Measurements from ENCODE around the gene IFT43. TPM values are rescaled to one million over a fixed set of nuclear protein-coding genes. Genes with fewer than 3 reads are reported as not detected.
A peak's percentile ranks its signal among the peaks of the same experiment; 100 is the strongest.
"Not testable (repeated sequence)": the region's sequence is repeated elsewhere in the genome, so short reads cannot be mapped to it uniquely, and the experiment has no call there.

IFT43 gene
- total RNA-seq, 1 experiment from 2014 or later, result 31.6 TPM

- not testable (repeated sequence) for H3K9me3 ChIP-seq (ENCODE audit: low read length); H3K9me2 ChIP-seq (replicated peaks; ENCODE audit: insufficient read depth, low read length); H3K4me1 ChIP-seq (ENCODE audit: low read length); H3K4me3 ChIP-seq (ENCODE audit: low read length); DNase-seq; H4K20me1 ChIP-seq (ENCODE audit: insufficient read depth, low read depth, low read length); H3K27ac ChIP-seq (ENCODE audit: low read length); H3K79me2 ChIP-seq (ENCODE audit: low read length); H2AFZ ChIP-seq (ENCODE audit: low read length); H3K27me3 ChIP-seq (ENCODE audit: low read length); H3K9ac ChIP-seq (ENCODE audit: low read length); H3K4me2 ChIP-seq (ENCODE audit: low read depth, low read length, poor library complexity, severe bottlenecking); H3K36me3 ChIP-seq (ENCODE audit: insufficient read depth, low read length)
Observed at GRCh38 chr14:76009627-76010026, 24.1 kb downstream of the IFT43 start.

- Histone ChIP-seq H3K27me3 (ENCODE audit: low read length) (no peaks in the 10 kb centered on the region), H4K20me1 (ENCODE audit: insufficient read depth, low read depth, low read length) (no peaks in the 10 kb centered on the region), H3K9me2 (replicated peaks; ENCODE audit: insufficient read depth, low read length) (no peaks in the 10 kb centered on the region), H3K4me1 (ENCODE audit: low read length) (peaks cover 15% of the 10 kb centered on the region), H3K79me2 (ENCODE audit: low read length) (peaks cover 6% of the 10 kb centered on the region; the same call in 1 of the 2 replicates), H3K36me3 (ENCODE audit: insufficient read depth, low read length) (peaks cover 6% of the 10 kb centered on the region), H3K4me3 (ENCODE audit: low read length) (no peak overlapping the region), H3K27ac (ENCODE audit: low read length) (no peak overlapping the region), H3K9ac (ENCODE audit: low read length) (no peak overlapping the region), H3K9me3 (ENCODE audit: low read length) (no peaks in the 10 kb centered on the region), H2AFZ (ENCODE audit: low read length) (no peak overlapping the region), H3K4me2 (ENCODE audit: low read depth, low read length, poor library complexity, severe bottlenecking) (no peak overlapping the region)
- DNase-seq, result no peak
Observed at GRCh38 chr14:76011930-76012329, 26.4 kb downstream of the IFT43 start.

GRCh38 chr14:76012354-76012753 lies 26.8 kb downstream of the IFT43 start:
- peaks cover 2% of the 10 kb centered on the region for H3K9me3 ChIP-seq (ENCODE audit: low read length)
- no peaks in the 10 kb centered on the region for H4K20me1 ChIP-seq (ENCODE audit: insufficient read depth, low read depth, low read length)
- H3K9me2 ChIP-seq (replicated peaks; ENCODE audit: insufficient read depth, low read length), result no peaks in the 10 kb centered on the region
- H3K79me2 ChIP-seq (ENCODE audit: low read length), result peaks cover 8% of the 10 kb centered on the region; the same call in 1 of the 2 replicates
- no peak overlapping the region for H2AFZ ChIP-seq (ENCODE audit: low read length)
- no peak overlapping the region for H3K4me2 ChIP-seq (ENCODE audit: low read depth, low read length, poor library complexity, severe bottlenecking)
- H3K4me3 ChIP-seq (ENCODE audit: low read length), result no peak overlapping the region
- peaks cover 15% of the 10 kb centered on the region for H3K4me1 ChIP-seq (ENCODE audit: low read length)
- peaks cover 10% of the 10 kb centered on the region for H3K36me3 ChIP-seq (ENCODE audit: insufficient read depth, low read length)
- no peak overlapping the region for H3K27ac ChIP-seq (ENCODE audit: low read length)
- no peaks in the 10 kb centered on the region for H3K27me3 ChIP-seq (ENCODE audit: low read length)
- DNase-seq, result no peak
- H3K9ac ChIP-seq (ENCODE audit: low read length), result no peak overlapping the region

- Histone ChIP-seq H3K79me2 (ENCODE audit: low read length) (peaks cover 20% of the 10 kb centered on the region; the same call in 1 of the 2 replicates), H3K9me3 (ENCODE audit: low read length) (peaks cover 16% of the 10 kb centered on the region), H3K27ac (ENCODE audit: low read length) (peak overlapping the region; percentile 61; the same call in 1 of the 2 replicates), H2AFZ (ENCODE audit: low read length) (peak overlapping the region; percentile 2; the same call in 1 of the 2 replicates), H3K4me2 (ENCODE audit: low read depth, low read length, poor library complexity, severe bottlenecking) (peak overlapping the region; percentile 51), H3K36me3 (ENCODE audit: insufficient read depth, low read length) (peaks cover 35% of the 10 kb centered on the region), H3K9ac (ENCODE audit: low read length) (no peak overlapping the region), H3K27me3 (ENCODE audit: low read length) (no peaks in the 10 kb centered on the region), H3K4me3 (ENCODE audit: low read length) (no peak overlapping the region), H4K20me1 (ENCODE audit: insufficient read depth, low read depth, low read length) (no peaks in the 10 kb centered on the region), H3K9me2 (replicated peaks; ENCODE audit: insufficient read depth, low read length) (no peaks in the 10 kb centered on the region), H3K4me1 (ENCODE audit: low read length) (peaks cover 15% of the 10 kb centered on the region)
- no peak for DNase-seq
Observed at GRCh38 chr14:76015191-76015590, 29.6 kb downstream of the IFT43 start.

- H3K9ac ChIP-seq (ENCODE audit: low read length), result no peak overlapping the region
- peaks cover 15% of the 10 kb centered on the region for H3K4me1 ChIP-seq (ENCODE audit: low read length)
- no peaks in the 10 kb centered on the region for H3K9me2 ChIP-seq (replicated peaks; ENCODE audit: insufficient read depth, low read length)
- H3K9me3 ChIP-seq (ENCODE audit: low read length), result peaks cover 21% of the 10 kb centered on the region
- H3K4me3 ChIP-seq (ENCODE audit: low read length), result peak overlapping the region; percentile 2; the same call in 1 of the 2 replicates
- no peaks in the 10 kb centered on the region for H4K20me1 ChIP-seq (ENCODE audit: insufficient read depth, low read depth, low read length)
- peaks cover 40% of the 10 kb centered on the region for H3K36me3 ChIP-seq (ENCODE audit: insufficient read depth, low read length)
- peaks cover 22% of the 10 kb centered on the region; the same call in 1 of the 2 replicates for H3K79me2 ChIP-seq (ENCODE audit: low read length)
- peak; percentile 77 for DNase-seq
- H2AFZ ChIP-seq (ENCODE audit: low read length), result peak overlapping the region; percentile 2; the same call in 1 of the 2 replicates
- H3K4me2 ChIP-seq (ENCODE audit: low read depth, low read length, poor library complexity, severe bottlenecking), result peak overlapping the region; percentile 51
- H3K27ac ChIP-seq (ENCODE audit: low read length), result peak overlapping the region; percentile 61
- no peaks in the 10 kb centered on the region for H3K27me3 ChIP-seq (ENCODE audit: low read length)
Observed at GRCh38 chr14:76015668-76016067, 30.1 kb downstream of the IFT43 start.

- Histone ChIP-seq H3K27ac (ENCODE audit: low read length) (no peak overlapping the region), H3K4me2 (ENCODE audit: low read depth, low read length, poor library complexity, severe bottlenecking) (no peak overlapping the region), H3K79me2 (ENCODE audit: low read length) (peaks cover 22% of the 10 kb centered on the region; the same call in 1 of the 2 replicates), H3K9me2 (replicated peaks; ENCODE audit: insufficient read depth, low read length) (no peaks in the 10 kb centered on the region), H3K27me3 (ENCODE audit: low read length) (no peaks in the 10 kb centered on the region), H4K20me1 (ENCODE audit: insufficient read depth, low read depth, low read length) (no peaks in the 10 kb centered on the region), H3K9me3 (ENCODE audit: low read length) (peaks cover 25% of the 10 kb centered on the region), H3K4me3 (ENCODE audit: low read length) (no peak overlapping the region), H2AFZ (ENCODE audit: low read length) (no peak overlapping the region), H3K9ac (ENCODE audit: low read length) (no peak overlapping the region), H3K36me3 (ENCODE audit: insufficient read depth, low read length) (peaks cover 55% of the 10 kb centered on the region), H3K4me1 (ENCODE audit: low read length) (peaks cover 15% of the 10 kb centered on the region)
- peak; percentile 63 for DNase-seq
Observed at GRCh38 chr14:76019676-76020075, 34.1 kb downstream of the IFT43 start.

GRCh38 chr14:76022991-76023390 lies 37.4 kb downstream of the IFT43 start:
- H3K4me2 ChIP-seq (ENCODE audit: low read depth, low read length, poor library complexity, severe bottlenecking), result no peak overlapping the region
- no peak overlapping the region for H3K9ac ChIP-seq (ENCODE audit: low read length)
- peaks cover 8% of the 10 kb centered on the region; the same call in 1 of the 2 replicates for H3K79me2 ChIP-seq (ENCODE audit: low read length)
- DNase-seq, result no peak
- no peaks in the 10 kb centered on the region for H3K27me3 ChIP-seq (ENCODE audit: low read length)
- peaks cover 20% of the 10 kb centered on the region for H3K9me3 ChIP-seq (ENCODE audit: low read length)
- H3K9me2 ChIP-seq (replicated peaks; ENCODE audit: insufficient read depth, low read length), result no peaks in the 10 kb centered on the region
- H4K20me1 ChIP-seq (ENCODE audit: insufficient read depth, low read depth, low read length), result no peaks in the 10 kb centered on the region
- no peak overlapping the region for H3K27ac ChIP-seq (ENCODE audit: low read length)
- H3K4me3 ChIP-seq (ENCODE audit: low read length), result no peak overlapping the region
- no peaks in the 10 kb centered on the region for H3K4me1 ChIP-seq (ENCODE audit: low read length)
- H2AFZ ChIP-seq (ENCODE audit: low read length), result no peak overlapping the region
- H3K36me3 ChIP-seq (ENCODE audit: insufficient read depth, low read length), result peaks cover 38% of the 10 kb centered on the region

GRCh38 chr14:76023757-76024156 lies 38.2 kb downstream of the IFT43 start:
- Histone ChIP-seq H3K9me2 (replicated peaks; ENCODE audit: insufficient read depth, low read length) (no peaks in the 10 kb centered on the region), H3K27ac (ENCODE audit: low read length) (no peak overlapping the region), H3K4me3 (ENCODE audit: low read length) (no peak overlapping the region), H3K9me3 (ENCODE audit: low read length) (peaks cover 20% of the 10 kb centered on the region), H3K27me3 (ENCODE audit: low read length) (no peaks in the 10 kb centered on the region), H3K79me2 (ENCODE audit: low read length) (0 out of 2 replicates have a peak, but pooled peaks cover 7% of the 10 kb centered on the region), H3K4me1 (ENCODE audit: low read length) (no peaks in the 10 kb centered on the region), H3K36me3 (ENCODE audit: insufficient read depth, low read length) (peaks cover 31% of the 10 kb centered on the region), H3K9ac (ENCODE audit: low read length) (no peak overlapping the region), H4K20me1 (ENCODE audit: insufficient read depth, low read depth, low read length) (no peaks in the 10 kb centered on the region), H2AFZ (ENCODE audit: low read length) (no peak overlapping the region), H3K4me2 (ENCODE audit: low read depth, low read length, poor library complexity, severe bottlenecking) (no peak overlapping the region)
- no peak for DNase-seq

All from Karpas-422 (cell line).